ENCODE data around the gene LRRC32.

GRCh38 chr11:76635991-76636738 is 34.4 kb downstream of the LRRC32 start:
- no peak for TF ChIP-seq CTCF (IDR thresholded peaks at IDR 0.05)
- TF ChIP-seq POLR2A (IDR thresholded peaks at IDR 0.05) = no peak
- no peak for TF ChIP-seq POLR2AphosphoS5 (IDR thresholded peaks at IDR 0.05; ENCODE audit: insufficient read depth in 1 of 2, low read depth in 1 of 2)

Measured in vagina (tissue), 2 donors.